Raji (cell line): Measurements from ENCODE around the gene FYCO1.

Source experiments
- POLR2A ChIP-seq: IDR thresholded peaks from 2 replicates; pipeline ENCODE4 v1.6.1; 2011; ENCODE audit warnings: low read depth, low read length, control low read depth; ENCODE audit not compliant: insufficient read depth

The FYCO1 gene

GRCh38 chr3:46020766-46021510 is 25.3 kb upstream of the FYCO1 start:
- TF ChIP-seq POLR2A, result no peak

DNA sequence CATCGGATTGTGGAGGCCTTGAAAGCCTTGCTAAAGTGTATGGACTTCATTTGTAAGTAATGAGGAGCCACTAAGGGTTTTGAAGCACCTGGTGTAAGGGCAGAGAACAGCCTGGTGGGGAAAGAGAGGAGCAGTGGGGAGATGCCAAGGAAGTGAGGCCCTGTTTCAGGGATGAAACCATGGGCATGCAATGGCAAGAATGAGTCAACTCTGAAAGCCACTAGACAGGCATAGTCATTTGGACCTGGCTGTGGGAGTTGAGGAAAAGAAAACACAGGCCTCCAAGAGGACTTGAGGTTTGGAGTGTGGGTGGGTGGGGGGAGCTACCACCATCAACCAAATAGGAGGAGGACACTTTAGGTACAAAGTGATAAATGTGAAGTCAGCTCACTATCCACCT is 24.1 kb upstream of the FYCO1 start:
- no peak for TF ChIP-seq POLR2A

GRCh38 chr3:46017720-46018119 is 22.1 kb upstream of the FYCO1 start:
- TF ChIP-seq POLR2A, result no peak

- TF ChIP-seq POLR2A, result no peak
These were observed 17.9 kb upstream of the FYCO1 start for GRCh38 chr3:46013316-46014094.

DNA sequence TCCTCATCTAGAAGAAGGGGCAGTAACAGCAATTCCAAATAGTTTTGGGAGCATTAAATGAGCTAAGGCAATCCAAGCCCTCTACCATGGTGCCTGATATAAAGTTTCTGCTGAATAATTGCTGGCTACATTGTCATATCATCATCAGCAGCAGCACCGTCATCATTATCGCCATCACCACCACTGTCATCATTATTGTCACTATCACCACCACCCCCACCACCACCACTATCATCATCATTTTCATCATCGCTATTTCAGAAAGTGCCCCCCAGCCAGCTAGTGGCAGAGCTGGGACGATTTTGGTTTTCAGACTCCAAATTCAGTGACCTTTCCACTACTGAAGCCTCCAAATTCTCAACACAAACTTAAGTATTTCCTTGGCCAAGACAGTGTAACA is 16.6 kb upstream of the FYCO1 start:
- TF ChIP-seq POLR2A, result no peak

DNA sequence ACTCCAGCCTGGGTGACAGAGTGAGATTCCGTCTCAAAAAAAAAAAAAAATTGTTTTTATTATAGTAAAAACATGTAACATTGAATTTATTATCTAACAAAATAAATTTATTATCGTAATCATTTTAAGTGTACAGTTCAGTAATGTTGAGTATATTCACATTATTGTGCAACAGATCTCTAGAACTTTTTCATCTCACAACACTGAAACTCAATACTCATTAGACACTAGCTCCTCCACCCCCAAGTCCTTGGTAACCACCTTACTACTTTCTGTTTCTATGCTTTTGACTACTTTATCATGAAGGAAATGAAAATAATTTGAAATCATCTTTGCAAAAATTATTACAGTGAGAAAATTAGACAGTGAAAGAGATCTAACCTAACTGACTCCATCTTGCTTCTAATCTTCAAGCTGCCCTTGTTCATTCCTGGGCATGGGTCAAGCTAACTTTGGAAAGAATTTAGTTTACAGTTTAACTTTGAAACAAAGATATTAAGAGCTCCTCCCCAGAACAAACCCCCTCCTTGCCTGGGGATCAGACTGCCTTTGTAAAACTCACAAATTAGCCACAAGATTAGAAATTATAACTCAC is 15.0 kb upstream of the FYCO1 start:
- no peak for TF ChIP-seq POLR2A

DNA sequence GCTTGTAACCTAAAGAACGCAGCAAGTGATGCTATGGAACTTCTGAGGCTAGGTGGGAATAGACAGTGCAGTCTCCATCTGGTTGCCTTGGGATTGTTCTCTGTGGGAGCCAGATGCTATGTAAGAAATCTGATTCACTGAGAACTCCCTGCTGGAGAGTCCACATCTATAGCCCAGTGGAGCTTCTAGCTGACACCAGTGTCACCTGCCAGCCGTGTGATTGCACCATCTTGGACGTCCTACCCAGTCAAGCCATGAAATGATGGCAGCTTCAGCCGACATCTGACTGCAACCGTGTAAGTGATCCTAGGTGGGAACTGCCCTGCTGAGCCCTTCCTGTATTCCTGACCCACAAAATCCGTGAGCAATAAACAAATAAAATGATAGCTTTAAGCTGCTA is 12.4 kb upstream of the FYCO1 start:
- no peak for TF ChIP-seq POLR2A

DNA sequence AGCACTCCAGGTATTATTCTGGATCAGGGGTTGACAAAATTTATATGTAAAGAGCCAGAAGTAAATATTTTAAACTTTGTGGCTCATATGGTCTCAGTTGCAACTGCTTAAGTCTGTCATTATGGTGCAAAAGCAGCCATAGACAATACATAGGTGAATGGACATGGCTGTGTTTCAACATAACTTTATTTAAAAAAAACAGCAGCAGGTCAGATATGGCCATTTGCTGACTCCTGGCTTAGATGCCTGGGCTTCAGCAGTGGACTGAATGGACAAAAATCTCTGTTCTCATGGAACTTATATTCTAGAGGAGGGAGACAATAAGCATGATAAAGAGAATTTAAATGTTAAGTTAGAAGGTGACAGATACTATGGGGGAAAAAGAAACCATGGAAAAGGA is 11.7 kb upstream of the FYCO1 start:
- no peak for TF ChIP-seq POLR2A

DNA sequence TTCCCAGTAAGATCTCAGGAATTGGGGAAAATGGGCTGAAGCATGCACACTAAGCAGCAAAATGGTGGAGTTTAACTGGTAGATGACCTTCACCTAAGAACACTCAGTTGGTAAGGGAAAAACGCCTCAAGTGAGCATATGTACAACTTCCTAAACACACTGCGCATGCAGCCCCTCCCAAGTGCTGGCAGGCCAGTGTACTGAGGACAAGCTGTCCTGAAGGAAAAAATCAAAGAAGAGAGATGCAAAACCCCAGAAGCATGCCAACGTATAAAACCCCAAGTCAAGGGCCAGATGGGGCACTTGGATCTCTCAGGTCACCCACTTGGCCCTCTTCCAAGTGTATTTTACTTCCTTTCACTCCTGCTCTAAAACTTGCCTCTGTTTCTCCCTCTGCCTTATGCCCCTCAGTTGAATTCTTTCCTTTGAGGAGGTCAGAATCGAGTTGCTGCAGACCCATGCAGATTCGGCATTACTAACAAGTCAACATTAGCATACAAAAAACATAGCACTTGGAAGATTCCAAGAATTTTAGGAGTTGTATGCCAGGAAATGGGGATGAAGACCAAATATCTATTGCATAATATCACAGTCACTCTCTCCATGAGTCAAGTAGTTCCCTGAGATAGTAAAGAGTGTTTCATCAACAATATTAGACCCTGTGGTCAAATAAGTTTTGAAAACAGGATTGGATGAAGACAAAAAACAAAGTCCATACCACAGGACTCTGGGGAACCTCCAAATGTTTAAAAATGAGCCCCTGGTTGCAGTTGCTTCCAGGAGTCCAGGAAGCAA is 10.8 kb upstream of the FYCO1 start:
- TF ChIP-seq POLR2A, result no peak

DNA sequence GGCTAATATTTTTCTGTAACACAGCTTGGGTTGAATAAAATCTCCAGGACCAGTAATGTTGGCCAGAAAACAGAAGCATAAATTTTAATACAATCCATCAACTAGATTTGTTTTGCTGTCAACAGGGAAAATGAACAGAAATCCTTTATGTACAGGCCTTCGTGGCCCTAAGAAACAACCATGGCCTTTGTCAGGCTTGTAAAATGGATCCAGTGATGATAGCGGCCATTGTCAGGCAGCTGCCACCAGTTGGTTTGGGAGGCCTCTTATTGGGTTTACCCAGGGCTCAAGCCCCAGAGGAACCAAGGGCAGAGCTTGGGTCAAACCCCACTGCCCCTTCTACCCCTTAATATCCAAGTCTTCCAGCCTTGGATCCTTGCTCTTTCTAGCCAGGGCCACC is 5.6 kb upstream of the FYCO1 start:
- TF ChIP-seq POLR2A, result no peak

GRCh38 chr3:45997942-45998341 is 2.3 kb upstream of the FYCO1 start:
- TF ChIP-seq POLR2A, result no peak

GRCh38 chr3:45994419-45995235 is 997 bp downstream of the FYCO1 start:
- no peak for TF ChIP-seq POLR2A

DNA sequence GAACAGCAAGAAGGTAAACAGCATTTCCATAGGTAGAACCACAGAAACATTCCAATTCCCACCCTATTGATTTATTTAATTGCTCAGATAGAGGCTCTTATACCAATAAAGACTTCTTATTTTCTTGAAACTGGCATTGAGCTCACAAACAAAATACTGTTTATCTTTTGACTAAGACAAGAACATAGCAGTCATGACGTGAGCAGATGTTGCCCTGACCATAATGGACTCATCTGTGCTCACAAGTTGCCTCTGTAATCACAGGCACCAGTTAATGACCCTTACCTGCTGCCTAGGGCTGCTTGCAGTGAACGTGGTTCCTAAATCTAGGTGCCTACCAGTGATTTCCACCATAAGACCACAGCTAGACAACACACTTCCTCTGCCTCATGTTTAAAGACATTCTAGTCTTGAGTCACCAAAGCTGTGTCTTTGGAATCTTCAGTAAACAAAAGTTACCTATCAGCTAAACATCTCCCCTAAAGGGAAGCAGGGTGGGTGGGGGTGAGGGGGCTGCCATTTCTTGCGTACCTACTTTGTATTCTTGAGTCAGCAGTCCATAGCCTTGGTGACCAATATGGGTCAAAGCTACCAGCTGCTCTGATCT is 2.1 kb downstream of the FYCO1 start:
- TF ChIP-seq POLR2A, result no peak

DNA sequence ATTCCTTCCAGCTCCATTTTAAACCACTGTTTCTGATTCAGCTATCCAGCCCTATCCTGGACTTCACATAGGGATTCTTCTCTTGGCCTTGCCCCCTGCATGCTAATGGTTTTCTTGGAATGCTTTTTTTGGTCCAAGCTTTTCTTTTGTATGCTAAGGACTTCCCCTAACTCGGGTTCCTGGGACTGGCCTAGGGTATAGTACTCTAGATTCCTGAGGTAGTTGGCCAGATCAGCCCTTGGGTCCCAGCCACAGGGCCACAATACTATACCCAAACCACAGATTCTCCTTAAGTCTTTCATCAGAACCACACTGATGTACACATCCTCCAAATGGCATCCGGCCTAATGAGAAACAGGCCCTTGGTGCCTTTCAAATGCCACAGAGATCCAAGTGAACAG is 2.8 kb downstream of the FYCO1 start:
- TF ChIP-seq POLR2A, result no peak

- TF ChIP-seq POLR2A, result no peak
These were observed 3.4 kb downstream of the FYCO1 start for GRCh38 chr3:45992133-45992729.
